Endothelial cell of umbilical vein (primary cell): ENCODE results near the gene CT47C1. TPM values are rescaled to one million over a fixed set of nuclear protein-coding genes. Genes with fewer than 3 reads are reported as not detected.

Experiments used
- BruUV-seq: library from RNA; stranded (reverse); fragments of 400-500 nt; replicated peaks from 2 replicates; lab custom pipeline; 2021; lab: Mats Ljungman, UMichigan
- CTCF ChIA-PET: fragments of 300-600, 350-600 bp; sonication (Branson Sonifier 250); formaldehyde crosslinking; loops from one replicate; lab custom pipeline; 2021; ENCODE audit warnings: antibody characterized with exemption, inconsistent platforms; lab: Charles Lee
- POLR2A ChIA-PET: fragments of 300-600, 350-600 bp; sonication (Branson Sonifier 250); formaldehyde crosslinking; loops from one replicate; lab custom pipeline; 2021; ENCODE audit warnings: antibody characterized with exemption, inconsistent platforms; lab: Charles Lee
- DNase-seq: peaks from one replicate; pipeline ENCODE4 v3.0.0-alpha.2; 2011; ENCODE audit warnings: low read depth, low spot score
- FAIRE-seq: peaks from 2 replicates; lab custom pipeline; 2011; peaks lifted over from hg19 to GRCh38; lab: Jason Lieb, UNC
- H2AFZ ChIP-seq: 2 replicates; pipeline ENCODE4 v1.6.0; 2012; ENCODE audit warnings: low read depth, low read length, control low read depth, inconsistent platforms
- H3K27ac ChIP-seq: 2 replicates; pipeline ENCODE4 v1.5.1; 2011; ENCODE audit warnings: low read depth, mild to moderate bottlenecking, control low read depth, low read length, moderate library complexity; ENCODE audit not compliant: insufficient read depth
- H3K27me3 ChIP-seq, 2 experiments: 2 replicates each; pipeline versions ENCODE4 v1.6.0 to v1.6.1; 2011; ENCODE audit warnings: low read length in 2 of 2, mixed read lengths in 1 of 2; ENCODE audit not compliant: control insufficient read depth in 2 of 2, insufficient read depth in 2 of 2
- H3K36me3 ChIP-seq, 2 experiments: 2 replicates in 1 of 2; 3 replicates in 1 of 2; pipeline ENCODE4 v1.5.1; 2011; ENCODE audit warnings: low read length in 2 of 2, mild to moderate bottlenecking in 1 of 2, moderate library complexity in 1 of 2; ENCODE audit not compliant: control insufficient read depth in 2 of 2, insufficient read depth in 2 of 2; ENCODE audit errors: extremely low read depth in 1 of 2
- H3K4me1 ChIP-seq: 3 replicates; pipeline ENCODE4 v1.5.1; 2011; ENCODE audit warnings: mild to moderate bottlenecking, low read length; ENCODE audit not compliant: control insufficient read depth, insufficient read depth; ENCODE audit errors: extremely low read depth
- H3K4me2 ChIP-seq: 2 replicates; pipeline ENCODE4 v1.6.1; 2011; ENCODE audit warnings: low read length, control low read depth, mixed read lengths; ENCODE audit not compliant: insufficient read depth
- H3K4me3 ChIP-seq, 3 experiments: fragments of 200-600 bp in 1 of 3; sonication (generic), shearing (Covaris generic) in 1 of 3; replicated peaks in 1 of 3; 2 replicates each; pipeline ENCODE4 v1.5.1; 2011 to 2016; ENCODE audit warnings: control low read depth in 3 of 3, low read length in 3 of 3, mild to moderate bottlenecking in 2 of 3, inconsistent platforms in 1 of 3, low read depth in 1 of 3, moderate library complexity in 1 of 3; ENCODE audit not compliant: insufficient read depth in 1 of 3
- H3K79me2 ChIP-seq: 2 replicates; pipeline ENCODE4 v1.6.0; 2012; ENCODE audit warnings: low read length, inconsistent platforms; ENCODE audit not compliant: control insufficient read depth, insufficient read depth
- H3K9ac ChIP-seq: replicated peaks from 2 replicates; pipeline ENCODE3; 2011; ENCODE audit warnings: low read length, control low read depth; ENCODE audit not compliant: insufficient read depth; ENCODE audit errors: extremely low read depth
- H3K9me1 ChIP-seq: replicated peaks from 3 replicates; pipeline ENCODE4 v1.6.0; 2011; ENCODE audit warnings: mild to moderate bottlenecking, low read length; ENCODE audit not compliant: control insufficient read depth, insufficient read depth; ENCODE audit errors: extremely low read depth
- H3K9me3 ChIP-seq: replicated peaks from 2 replicates; pipeline ENCODE4 v1.5.1; 2012; ENCODE audit warnings: low read length, inconsistent platforms; ENCODE audit not compliant: control insufficient read depth, insufficient read depth
- H4K20me1 ChIP-seq: replicated peaks from 2 replicates; pipeline ENCODE3; 2011; ENCODE audit warnings: mild to moderate bottlenecking, low read length; ENCODE audit not compliant: control insufficient read depth, insufficient read depth; ENCODE audit errors: extremely low read depth
- EZH2 ChIP-seq: IDR thresholded peaks from 2 replicates; pipeline ENCODE4 v1.6.1; 2012; ENCODE audit warnings: borderline replicate concordance, low read depth, mild to moderate bottlenecking, moderate library complexity, low read length, inconsistent platforms; ENCODE audit not compliant: severe bottlenecking
- FOS ChIP-seq: IDR thresholded peaks from 2 replicates; pipeline ENCODE4 v1.6.1; 2011; ENCODE audit warnings: mild to moderate bottlenecking, low read length, moderate library complexity, borderline replicate concordance; ENCODE audit not compliant: insufficient read depth
- GATA2 ChIP-seq: IDR thresholded peaks from 2 replicates; pipeline ENCODE4 v1.7.0; 2011; ENCODE audit warnings: low read depth, mild to moderate bottlenecking, moderate library complexity, mixed read lengths, low read length; ENCODE audit not compliant: insufficient read length, insufficient read depth
- JUN ChIP-seq: IDR thresholded peaks from 2 replicates; pipeline ENCODE4 v1.6.1; 2011; ENCODE audit warnings: borderline replicate concordance, low read depth; ENCODE audit not compliant: insufficient read length, insufficient read depth
- MYC ChIP-seq: IDR thresholded peaks from one replicate; pipeline ENCODE4 v1.6.1; 2011; ENCODE audit warnings: mild to moderate bottlenecking, low read depth, low read length
- POLR2A ChIP-seq: IDR thresholded peaks from 2 replicates; pipeline ENCODE4 v1.6.1; 2012; ENCODE audit warnings: low read depth, mild to moderate bottlenecking, control low read depth, low read length
- POLR2AphosphoS5 ChIP-seq: IDR thresholded peaks from 2 replicates; pipeline ENCODE4 v1.6.1; 2012; ENCODE audit warnings: low read depth, mild to moderate bottlenecking, control low read depth, low read length, moderate library complexity; ENCODE audit not compliant: insufficient read depth
- dilution Hi-C: fragments of 300-500 bp; cut with MboI; formaldehyde crosslinking; loops from one replicate; pipeline ENCODE4 v1.15.0; 2019; ENCODE audit warnings: low sequenced_read_pairs; ENCODE audit not compliant: extremely low pct_ligation_motif_present
- intact Hi-C: fragments of 100-400 bp; cut with micrococcal nuclease; formaldehyde crosslinking; loops from one replicate; pipeline ENCODE4 v1.10.0; 2022
- polyA plus RNA-seq, 4 experiments: library from polyadenylated mRNA; depleted of rRNA in 3 of 4; stranded (reverse) in 3 of 4; unstranded in 1 of 4; fragments of >200 nt; gene quantifications; 2 replicates each; pipeline versions ENCODE4 v1.2.1 to v1.2.3, GENCODE V29; 2011 to 2012; ENCODE audit warnings: missing spikeins in 1 of 4
- total RNA-seq: library from RNA; stranded (reverse); gene quantifications from 2 replicates; pipeline ENCODE4 v1.2.3, GENCODE V29; 2021
- TF ChIP-seq, protein P1 (sequence below), 2 donors: IDR thresholded peaks; 1 replicate in 1 of 2; 2 replicates in 1 of 2; pipeline ENCODE4 v1.5.1; 2011; ENCODE audit warnings: low read length in 2 of 2, mild to moderate bottlenecking in 2 of 2, moderate library complexity in 2 of 2, control low read depth in 1 of 2, inconsistent platforms in 1 of 2, low read depth in 1 of 2; ENCODE audit not compliant: insufficient read depth in 1 of 2; ENCODE audit errors: extremely low read depth in 1 of 2
- TF ChIP-seq, protein P2 (sequence below): IDR thresholded peaks from 2 replicates; pipeline ENCODE4 v1.6.1; 2011; ENCODE audit not compliant: insufficient read depth, insufficient read length

Gene CT47C1
- total and polyA plus RNA-seq, 2 donors (not counting 3 experiments of a cell fraction or from before 2014, with no cell fraction given) = not detected

DNA sequence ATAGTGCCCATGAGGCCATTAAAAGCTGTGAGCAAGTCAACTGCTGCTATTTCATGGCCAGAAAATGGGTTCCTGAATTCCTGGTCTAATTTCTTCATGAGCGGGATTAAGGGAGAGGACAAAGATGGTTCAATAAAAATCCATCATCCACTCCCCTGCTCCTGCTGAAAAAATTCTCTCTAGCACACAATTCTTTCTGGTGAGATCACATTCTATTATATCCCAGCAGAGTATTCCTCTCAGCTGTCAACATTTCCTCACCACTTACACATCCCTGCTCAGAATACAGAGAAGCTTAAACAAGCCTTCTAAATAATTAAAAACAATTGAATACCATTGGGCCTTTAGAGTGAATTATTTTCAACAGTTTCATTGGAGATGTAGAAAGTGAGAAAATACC is 9.5 kb downstream of the CT47C1 start:
- CTCF ChIA-PET = no interaction called here
- H3K4me3 ChIP-seq = no peak overlapping the region
- H3K79me2 ChIP-seq = no peaks in the 10 kb centered on the region
- H3K9ac ChIP-seq = no peak overlapping the region
- H2AFZ ChIP-seq = no peak overlapping the region
- no TSS peak for BruUV-seq
- H3K9me1 ChIP-seq = no peaks in the 10 kb centered on the region
- DNase-seq (no peak), FAIRE-seq (no peak)
- H3K27ac ChIP-seq = no peak overlapping the region
- no peaks in the 10 kb centered on the region for H3K36me3 ChIP-seq
- TF ChIP-seq, protein P1, sequence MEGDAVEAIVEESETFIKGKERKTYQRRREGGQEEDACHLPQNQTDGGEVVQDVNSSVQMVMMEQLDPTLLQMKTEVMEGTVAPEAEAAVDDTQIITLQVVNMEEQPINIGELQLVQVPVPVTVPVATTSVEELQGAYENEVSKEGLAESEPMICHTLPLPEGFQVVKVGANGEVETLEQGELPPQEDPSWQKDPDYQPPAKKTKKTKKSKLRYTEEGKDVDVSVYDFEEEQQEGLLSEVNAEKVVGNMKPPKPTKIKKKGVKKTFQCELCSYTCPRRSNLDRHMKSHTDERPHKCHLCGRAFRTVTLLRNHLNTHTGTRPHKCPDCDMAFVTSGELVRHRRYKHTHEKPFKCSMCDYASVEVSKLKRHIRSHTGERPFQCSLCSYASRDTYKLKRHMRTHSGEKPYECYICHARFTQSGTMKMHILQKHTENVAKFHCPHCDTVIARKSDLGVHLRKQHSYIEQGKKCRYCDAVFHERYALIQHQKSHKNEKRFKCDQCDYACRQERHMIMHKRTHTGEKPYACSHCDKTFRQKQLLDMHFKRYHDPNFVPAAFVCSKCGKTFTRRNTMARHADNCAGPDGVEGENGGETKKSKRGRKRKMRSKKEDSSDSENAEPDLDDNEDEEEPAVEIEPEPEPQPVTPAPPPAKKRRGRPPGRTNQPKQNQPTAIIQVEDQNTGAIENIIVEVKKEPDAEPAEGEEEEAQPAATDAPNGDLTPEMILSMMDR (IDR thresholded peaks at IDR 0.05; ENCODE audit: extremely low read depth in 1 of 2, insufficient read depth in 1 of 2, low read depth in 1 of 2, low read length in 2 of 2) = no peak
- no peak for TF ChIP-seq POLR2AphosphoS5
- TF ChIP-seq, protein P2, sequence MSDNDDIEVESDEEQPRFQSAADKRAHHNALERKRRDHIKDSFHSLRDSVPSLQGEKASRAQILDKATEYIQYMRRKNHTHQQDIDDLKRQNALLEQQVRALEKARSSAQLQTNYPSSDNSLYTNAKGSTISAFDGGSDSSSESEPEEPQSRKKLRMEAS = no peak
- no peak for TF ChIP-seq GATA2
- TF ChIP-seq POLR2A = no peak
- no peak for TF ChIP-seq FOS
- TF ChIP-seq MYC = no peak
- no peak for TF ChIP-seq JUN
- no peak for TF ChIP-seq EZH2
- no peak overlapping the region for H3K4me2 ChIP-seq
- H4K20me1 ChIP-seq = no peaks in the 10 kb centered on the region
- peaks cover 2 to 8% of the 10 kb centered on the region in 2 experiments for H3K27me3 ChIP-seq
- no peaks in the 10 kb centered on the region for H3K4me1 ChIP-seq
- dilution Hi-C loops = no loop called here
- intact Hi-C loops = no loop called here
- POLR2A ChIA-PET = no interaction called here
- H3K9me3 ChIP-seq = no peaks in the 10 kb centered on the region
